ENCODE data around the gene COL5A1. TPM values are rescaled to one million over a fixed set of nuclear protein-coding genes. Genes with fewer than 3 reads are reported as not detected.

Gene COL5A1
- total and polyA plus RNA-seq, 2 donors from 2014 or later = 2.4 to 23.8 TPM

- intact Hi-C loops (cut with DNase I) = no loop called here
- Histone ChIP-seq H3K9ac (ENCODE audit: low read length in 3 of 3) (no peak overlapping the region), H3K36me3 (ENCODE audit: control insufficient read depth in 2 of 3, insufficient read depth in 3 of 3, low read length in 3 of 3) (no peaks in the 10 kb centered on the region), H3K27me3 (ENCODE audit: control insufficient read depth, insufficient read depth, low read length) (no peaks in the 10 kb centered on the region), H3K27ac (ENCODE audit: low read depth in 2 of 2, low read length in 2 of 2) (no peak overlapping the region), H3K9me3 (ENCODE audit: control insufficient read depth in 2 of 3, insufficient read depth in 1 of 3, low read length in 3 of 3) (no peaks in the 10 kb centered on the region), H3K4me1 (ENCODE audit: control insufficient read depth in 2 of 3, insufficient read depth in 2 of 3, low read depth in 1 of 3, low read length in 3 of 3) (no peaks in the 10 kb centered on the region), H3K4me3 (ENCODE audit: low read length in 3 of 3) (no peak overlapping the region)
- DNase-seq = no peak
- no peak for FAIRE-seq
- no peak for TF ChIP-seq CTCF (IDR thresholded peaks at IDR 0.05; ENCODE audit: borderline replicate concordance, extremely low read depth, insufficient read depth)
These were observed 173.1 kb downstream of the COL5A1 start for GRCh38 chr9:134814598-134815215.

- H3K4me3 ChIP-seq (ENCODE audit: low read length in 3 of 3) = no peak overlapping the region
- H3K9ac ChIP-seq (ENCODE audit: low read length in 3 of 3) = no peak overlapping the region
- FAIRE-seq (no peak), DNase-seq (no peak)
- no peaks in the 10 kb centered on the region for H3K36me3 ChIP-seq (ENCODE audit: control insufficient read depth in 2 of 3, insufficient read depth in 3 of 3, low read length in 3 of 3)
- no peaks in the 10 kb centered on the region for H3K27me3 ChIP-seq (ENCODE audit: control insufficient read depth, insufficient read depth, low read length)
- no peak for TF ChIP-seq CTCF (IDR thresholded peaks at IDR 0.05; ENCODE audit: borderline replicate concordance, extremely low read depth, insufficient read depth)
- no peaks in the 10 kb centered on the region for H3K4me1 ChIP-seq (ENCODE audit: control insufficient read depth in 2 of 3, insufficient read depth in 2 of 3, low read depth in 1 of 3, low read length in 3 of 3)
- intact Hi-C loops (cut with DNase I) = no loop called here
- no peak overlapping the region for H3K27ac ChIP-seq (ENCODE audit: low read depth in 2 of 2, low read length in 2 of 2)
- no peaks in the 10 kb centered on the region for H3K9me3 ChIP-seq (ENCODE audit: control insufficient read depth in 2 of 3, insufficient read depth in 1 of 3, low read length in 3 of 3)
These were observed 174.0 kb downstream of the COL5A1 start for GRCh38 chr9:134815435-134816214.

- H3K36me3 ChIP-seq (ENCODE audit: control insufficient read depth in 2 of 3, insufficient read depth in 3 of 3, low read length in 3 of 3) = no peaks in the 10 kb centered on the region
- no peak for TF ChIP-seq CTCF (IDR thresholded peaks at IDR 0.05; ENCODE audit: borderline replicate concordance, extremely low read depth, insufficient read depth)
- no peaks in the 10 kb centered on the region for H3K4me1 ChIP-seq (ENCODE audit: control insufficient read depth in 2 of 3, insufficient read depth in 2 of 3, low read depth in 1 of 3, low read length in 3 of 3)
- no peaks in the 10 kb centered on the region for H3K9me3 ChIP-seq (ENCODE audit: control insufficient read depth in 2 of 3, insufficient read depth in 1 of 3, low read length in 3 of 3)
- no peaks in the 10 kb centered on the region for H3K27me3 ChIP-seq (ENCODE audit: control insufficient read depth, insufficient read depth, low read length)
- intact Hi-C loops (cut with DNase I) = no loop called here
- no peak overlapping the region for H3K9ac ChIP-seq (ENCODE audit: low read length in 3 of 3)
- DNase-seq (no peak), FAIRE-seq (no peak)
- H3K4me3 ChIP-seq (ENCODE audit: low read length in 3 of 3) = no peak overlapping the region
- H3K27ac ChIP-seq (ENCODE audit: low read depth in 2 of 2, low read length in 2 of 2) = no peak overlapping the region
These were observed 174.7 kb downstream of the COL5A1 start for GRCh38 chr9:134816264-134816663.
